NCI-H2107 (cell line): ENCODE results near the gene DTNBP1.

Experiments used
- DNase-seq: peaks from one replicate; lab custom pipeline; 2025; lab: John Stamatoyannopoulos, UW

DTNBP1 gene

DNA sequence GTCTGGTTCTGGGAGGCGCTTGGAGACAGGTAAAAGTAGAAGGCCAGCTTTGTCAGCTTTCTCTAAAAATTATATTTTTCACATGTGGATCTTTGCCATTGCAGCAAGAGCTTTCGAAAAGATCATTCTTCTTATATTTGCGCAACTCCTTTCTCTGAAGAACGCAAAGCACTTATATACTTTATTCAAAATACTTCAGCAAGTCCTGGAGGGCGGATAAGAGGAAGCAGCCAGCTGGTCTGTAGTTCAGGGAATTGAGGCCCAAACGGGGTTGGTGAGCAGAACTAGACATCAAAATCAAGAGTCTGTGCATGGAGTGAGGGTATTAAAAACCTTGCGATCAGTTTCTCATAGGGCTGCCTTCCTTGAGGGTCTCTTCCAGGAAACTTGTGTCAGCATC is 182.3 kb downstream of the DTNBP1 start:
- DNase-seq, result no peak

DNA sequence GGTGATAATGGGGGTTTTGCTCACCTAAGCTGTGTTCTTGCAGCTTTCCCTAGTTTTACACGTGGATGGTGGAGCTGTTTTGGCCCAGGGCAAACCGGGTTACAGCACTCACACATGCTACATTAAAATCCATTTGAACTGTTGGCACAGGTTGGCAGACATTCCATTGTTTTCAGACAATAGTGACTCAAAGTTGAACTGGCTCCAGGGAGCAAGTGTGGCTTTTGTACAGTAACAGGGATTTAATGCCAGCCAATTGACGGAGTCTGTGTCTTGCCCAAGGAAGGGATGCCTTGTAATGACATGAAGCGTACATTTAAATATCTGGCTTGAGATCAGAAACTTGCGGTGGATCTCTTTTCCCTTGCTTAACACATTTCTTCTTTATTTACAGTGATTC is 183.1 kb downstream of the DTNBP1 start:
- no peak for DNase-seq

DNA sequence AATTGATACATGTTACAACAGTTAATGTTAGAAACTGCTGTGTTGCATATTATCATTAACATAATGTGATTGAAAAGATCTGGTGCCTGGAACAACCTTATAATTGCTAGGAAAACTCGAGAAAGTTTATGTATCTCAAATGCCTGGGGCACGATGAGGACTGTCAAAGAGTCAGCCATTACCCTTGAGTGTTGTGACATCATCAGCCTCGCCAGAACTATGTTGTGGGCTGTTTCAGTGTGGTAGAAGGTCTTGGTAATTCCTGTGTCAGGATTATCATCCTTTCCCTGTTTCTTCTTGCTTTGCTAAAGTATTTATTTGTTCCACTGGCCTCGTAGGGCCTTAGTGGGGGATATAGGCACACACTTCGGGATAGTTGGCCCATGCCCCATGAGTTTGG is 185.1 kb downstream of the DTNBP1 start:
- DNase-seq, result no peak

DNA sequence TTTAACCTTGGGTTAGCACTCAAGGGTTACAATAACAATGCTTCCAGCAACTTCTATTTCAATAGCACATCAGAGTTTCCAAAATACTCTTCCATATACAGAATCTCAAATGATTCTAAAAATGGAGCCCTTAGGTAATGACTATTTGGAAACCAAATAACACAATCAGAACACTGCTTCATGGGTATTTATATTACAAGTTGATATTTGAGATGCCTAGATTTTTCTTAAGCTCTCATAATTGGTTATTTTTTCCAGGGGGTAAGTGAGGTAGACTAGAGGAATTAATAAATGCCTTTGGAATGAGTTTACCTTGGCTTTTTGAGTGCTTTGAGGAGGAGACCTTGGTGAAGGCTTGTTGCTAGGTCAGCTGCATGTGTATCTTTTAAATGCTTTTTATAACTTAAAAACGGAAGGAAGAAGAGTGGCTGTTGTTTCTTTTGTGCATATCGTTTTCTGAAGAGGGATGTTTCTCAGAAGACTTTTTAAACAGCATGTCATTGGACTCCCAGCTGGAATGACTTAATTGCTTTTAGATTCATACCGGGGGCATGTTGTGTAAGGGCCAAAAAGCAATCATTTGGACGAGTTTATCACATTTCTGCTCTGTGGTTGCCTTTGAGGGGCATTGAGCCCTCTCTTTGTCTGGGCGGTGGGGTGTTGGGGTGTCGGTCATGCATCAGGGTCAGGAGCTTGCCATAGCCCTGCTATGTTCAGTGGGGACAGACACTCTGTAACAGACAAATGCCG is 186.0 kb downstream of the DTNBP1 start:
- no peak for DNase-seq

DNA sequence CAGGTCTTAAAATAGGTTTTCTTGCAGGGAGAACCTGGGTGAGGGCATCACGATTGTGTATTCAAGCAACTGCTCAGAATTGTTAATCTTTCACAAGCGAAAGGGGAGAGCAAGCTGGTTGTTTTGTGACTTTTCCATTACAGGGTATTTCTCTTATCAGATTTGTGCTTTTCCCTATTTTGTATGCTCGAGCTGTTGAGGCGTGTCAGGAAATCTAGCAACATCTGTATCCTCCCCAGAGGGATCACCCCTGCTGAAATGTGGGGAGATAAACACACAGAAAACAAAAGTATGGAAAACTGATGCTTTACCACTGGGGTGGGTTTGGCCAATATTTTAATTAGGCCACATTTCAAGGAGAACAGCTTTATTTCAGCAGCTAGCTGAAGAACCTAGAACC is 187.0 kb downstream of the DTNBP1 start:
- no peak for DNase-seq

DNA sequence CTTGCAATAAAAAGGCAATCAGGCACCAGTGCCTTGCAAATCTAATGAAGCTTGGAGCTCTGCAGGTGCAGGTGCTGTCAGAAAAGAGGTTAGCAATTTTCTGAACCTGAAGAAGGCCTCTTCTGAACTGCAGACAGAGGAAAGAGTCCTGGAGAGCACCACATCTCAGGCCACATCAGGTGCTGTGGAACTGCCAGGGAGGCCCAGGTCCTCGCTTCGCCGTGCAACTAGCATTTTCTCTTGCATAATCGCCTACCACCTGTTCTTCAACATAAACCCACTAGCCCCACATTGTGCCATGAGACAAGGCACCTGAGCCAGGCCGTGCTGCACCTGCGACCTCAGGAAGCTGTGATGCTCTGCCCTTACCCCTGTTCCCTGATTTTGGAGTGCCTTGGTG is 187.6 kb downstream of the DTNBP1 start:
- DNase-seq, result no peak

DNA sequence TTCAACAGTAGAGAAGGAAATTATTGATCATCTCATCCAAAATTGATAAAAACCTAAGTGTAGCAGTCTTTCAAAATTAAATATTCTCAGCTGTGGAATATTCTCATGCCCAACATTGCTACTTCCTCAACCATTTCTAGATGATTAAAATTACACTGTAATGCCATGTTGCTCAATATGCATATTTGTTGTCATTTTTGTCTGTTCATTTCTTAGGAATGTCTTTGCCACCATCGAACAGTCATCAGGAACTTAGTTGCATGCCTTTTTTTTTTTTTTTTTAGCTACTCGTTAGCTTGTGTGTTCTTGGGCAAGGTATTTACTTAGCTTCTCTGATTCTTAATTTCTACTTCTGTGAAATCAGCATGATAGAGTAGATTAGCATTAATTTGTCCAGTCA is 188.6 kb downstream of the DTNBP1 start:
- DNase-seq, result no peak

DNA sequence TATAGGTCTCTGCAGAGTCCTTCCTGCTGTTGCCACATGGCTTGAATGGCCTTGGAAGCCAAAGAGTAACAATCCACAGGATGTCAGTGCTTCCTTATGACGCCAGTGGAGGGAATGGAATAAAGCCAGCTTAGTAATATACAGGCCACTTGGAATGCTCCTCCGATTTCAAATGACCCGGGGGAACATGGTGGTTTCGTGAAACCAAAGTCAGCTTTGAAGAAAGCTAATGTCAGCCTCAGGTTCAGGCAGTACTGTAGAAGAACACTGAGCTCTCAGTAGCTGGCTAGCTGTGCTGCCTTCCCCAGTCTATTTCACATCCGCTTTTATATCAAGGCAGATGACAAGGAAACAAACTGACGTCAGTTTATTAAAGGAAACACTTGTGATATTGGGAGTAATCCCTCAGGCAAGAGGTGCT is 189.1 kb downstream of the DTNBP1 start:
- no peak for DNase-seq

DNA sequence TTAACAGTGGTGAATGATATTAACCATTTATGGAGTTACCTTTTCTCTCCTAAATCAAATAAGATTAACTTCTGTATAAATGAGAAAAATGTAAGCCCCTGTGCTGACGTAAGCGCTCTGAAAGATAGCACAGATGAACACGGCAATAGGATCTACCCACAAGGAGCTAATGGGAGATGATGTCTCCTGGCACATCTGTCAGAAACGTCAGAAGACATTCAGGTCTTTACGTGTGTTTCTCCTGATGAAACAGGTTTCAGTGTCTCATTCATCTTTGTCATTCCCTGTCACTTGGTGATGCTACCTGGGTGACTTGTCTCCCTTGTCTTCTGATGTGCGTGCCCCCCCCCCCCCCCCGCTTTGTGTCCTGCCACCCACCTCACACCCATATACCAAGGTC is 189.7 kb downstream of the DTNBP1 start:
- DNase-seq, result no peak
